Measurements from ENCODE around the gene RAD51B.

The RAD51B gene

GRCh38 chr14:68591786-68592185, 772.2 kb downstream of the RAD51B start:
- no peak for DNase-seq (ENCODE audit: low read depth)
- H3K4me3 ChIP-seq (ENCODE audit: low read length): no peak overlapping the region
- TF ChIP-seq CTCF (conservative IDR thresholded peaks at IDR 0.05; ENCODE audit: low read depth, low read length): no peak

- no peak for TF ChIP-seq CTCF (conservative IDR thresholded peaks at IDR 0.05; ENCODE audit: low read depth, low read length)
- no peak for DNase-seq (ENCODE audit: low read depth)
- H3K4me3 ChIP-seq (ENCODE audit: low read length): no peak overlapping the region
Measured at GRCh38 chr14:68592948-68593556, 773.5 kb downstream of the RAD51B start.

- TF ChIP-seq CTCF (conservative IDR thresholded peaks at IDR 0.05; ENCODE audit: low read depth, low read length): no peak
- no peak for DNase-seq (ENCODE audit: low read depth)
- H3K4me3 ChIP-seq (ENCODE audit: low read length): no peak overlapping the region
Measured at GRCh38 chr14:68593806-68594536, 774.4 kb downstream of the RAD51B start.

GRCh38 chr14:68594737-68595380, 775.3 kb downstream of the RAD51B start:
- no peak overlapping the region for H3K4me3 ChIP-seq (ENCODE audit: low read length)
- DNase-seq (ENCODE audit: low read depth): no peak
- no peak for TF ChIP-seq CTCF (conservative IDR thresholded peaks at IDR 0.05; ENCODE audit: low read depth, low read length)

- no peak overlapping the region for H3K4me3 ChIP-seq (ENCODE audit: low read length)
- TF ChIP-seq CTCF (conservative IDR thresholded peaks at IDR 0.05; ENCODE audit: low read depth, low read length): no peak
- no peak for DNase-seq (ENCODE audit: low read depth)
Measured at GRCh38 chr14:68596211-68596610, 776.6 kb downstream of the RAD51B start.

GRCh38 chr14:68596701-68597100, 777.1 kb downstream of the RAD51B start:
- no peak for TF ChIP-seq CTCF (conservative IDR thresholded peaks at IDR 0.05; ENCODE audit: low read depth, low read length)
- no peak overlapping the region for H3K4me3 ChIP-seq (ENCODE audit: low read length)
- DNase-seq (ENCODE audit: low read depth): no peak
